SK-N-SH (cell line): ENCODE measurements around the gene CNIH2.

Experiments used
- EP300 ChIP-seq, 2 experiments: IDR thresholded peaks; 2 replicates each; pipeline versions ENCODE4 v1.4.0 to v1.6.1; 2012; ENCODE audit warnings: borderline replicate concordance in 1 of 2, low read depth in 1 of 2, low read length in 1 of 2
- EZH2phosphoT487 ChIP-seq: fragments of 200-600 bp; sonication (generic); IDR thresholded peaks from 2 replicates; pipeline ENCODE4 v1.6.1; 2017; ENCODE audit warnings: low read depth, mixed run types, mild to moderate bottlenecking, antibody characterized with exemption, moderate library complexity, borderline replicate concordance
- NRF1 ChIP-seq: IDR thresholded peaks from 2 replicates; pipeline ENCODE4 v1.6.1; 2012; ENCODE audit warnings: low read depth, mild to moderate bottlenecking, low read length
- RAD21 ChIP-seq: IDR thresholded peaks from 2 replicates; pipeline ENCODE4 v1.6.1; 2012; ENCODE audit warnings: mild to moderate bottlenecking, low read length
- TAF1 ChIP-seq: IDR thresholded peaks from 2 replicates; pipeline ENCODE4 v1.6.1; 2012; ENCODE audit warnings: low read depth, mild to moderate bottlenecking, low read length, moderate library complexity, borderline replicate concordance
- TF ChIP-seq, protein P1 (sequence below): fragments of 150-350 bp; IDR thresholded peaks from 2 replicates; pipeline ENCODE4 v1.6.1; 2016; ENCODE audit warnings: mild to moderate bottlenecking, low read depth, low read length
- TF ChIP-seq, protein P2 (sequence below): fragments of 200-600 bp; sonication (generic); IDR thresholded peaks from 2 replicates; pipeline ENCODE4 v1.6.1; 2017; ENCODE audit warnings: antibody characterized with exemption, mild to moderate bottlenecking, moderate library complexity
- TF ChIP-seq, protein P3 (sequence below): IDR thresholded peaks from 2 replicates; pipeline ENCODE4 v1.4.0; 2012; ENCODE audit warnings: low read depth

DNA sequence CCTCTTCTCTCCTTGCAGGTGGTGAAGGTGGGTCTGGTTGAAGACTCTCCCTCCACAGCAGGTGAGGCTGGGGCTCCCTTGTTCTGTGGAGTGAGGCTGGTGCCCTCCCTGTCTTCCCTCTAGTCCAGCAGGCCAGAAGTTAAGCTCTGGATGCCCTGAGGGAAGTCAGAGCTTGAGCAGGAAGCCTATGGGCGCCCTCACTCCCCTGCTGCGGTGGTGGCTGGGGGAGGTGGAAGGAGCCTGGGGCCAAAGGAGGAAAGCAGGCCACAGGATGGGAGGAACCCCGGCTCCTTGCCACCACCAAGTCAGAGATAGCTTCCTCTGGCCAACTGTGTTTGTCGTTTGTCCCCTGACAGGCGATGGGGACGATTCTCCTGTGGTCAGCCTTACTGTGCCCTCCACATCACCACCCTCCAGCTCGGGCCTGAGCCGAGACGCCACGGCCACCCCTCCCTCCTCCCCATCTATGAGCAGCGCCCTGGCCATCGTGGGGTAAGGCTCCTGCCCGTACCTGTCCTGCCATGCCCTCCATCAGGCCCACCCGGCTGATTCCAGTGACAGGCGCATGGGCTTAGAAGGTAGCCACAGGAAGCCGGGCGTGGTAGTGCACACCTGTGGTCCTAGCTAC lies 39.1 kb upstream of the CNIH2 start:
- TF ChIP-seq, protein P1, sequence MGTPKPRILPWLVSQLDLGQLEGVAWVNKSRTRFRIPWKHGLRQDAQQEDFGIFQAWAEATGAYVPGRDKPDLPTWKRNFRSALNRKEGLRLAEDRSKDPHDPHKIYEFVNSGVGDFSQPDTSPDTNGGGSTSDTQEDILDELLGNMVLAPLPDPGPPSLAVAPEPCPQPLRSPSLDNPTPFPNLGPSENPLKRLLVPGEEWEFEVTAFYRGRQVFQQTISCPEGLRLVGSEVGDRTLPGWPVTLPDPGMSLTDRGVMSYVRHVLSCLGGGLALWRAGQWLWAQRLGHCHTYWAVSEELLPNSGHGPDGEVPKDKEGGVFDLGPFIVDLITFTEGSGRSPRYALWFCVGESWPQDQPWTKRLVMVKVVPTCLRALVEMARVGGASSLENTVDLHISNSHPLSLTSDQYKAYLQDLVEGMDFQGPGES: no peak
- TF ChIP-seq, protein P2, sequence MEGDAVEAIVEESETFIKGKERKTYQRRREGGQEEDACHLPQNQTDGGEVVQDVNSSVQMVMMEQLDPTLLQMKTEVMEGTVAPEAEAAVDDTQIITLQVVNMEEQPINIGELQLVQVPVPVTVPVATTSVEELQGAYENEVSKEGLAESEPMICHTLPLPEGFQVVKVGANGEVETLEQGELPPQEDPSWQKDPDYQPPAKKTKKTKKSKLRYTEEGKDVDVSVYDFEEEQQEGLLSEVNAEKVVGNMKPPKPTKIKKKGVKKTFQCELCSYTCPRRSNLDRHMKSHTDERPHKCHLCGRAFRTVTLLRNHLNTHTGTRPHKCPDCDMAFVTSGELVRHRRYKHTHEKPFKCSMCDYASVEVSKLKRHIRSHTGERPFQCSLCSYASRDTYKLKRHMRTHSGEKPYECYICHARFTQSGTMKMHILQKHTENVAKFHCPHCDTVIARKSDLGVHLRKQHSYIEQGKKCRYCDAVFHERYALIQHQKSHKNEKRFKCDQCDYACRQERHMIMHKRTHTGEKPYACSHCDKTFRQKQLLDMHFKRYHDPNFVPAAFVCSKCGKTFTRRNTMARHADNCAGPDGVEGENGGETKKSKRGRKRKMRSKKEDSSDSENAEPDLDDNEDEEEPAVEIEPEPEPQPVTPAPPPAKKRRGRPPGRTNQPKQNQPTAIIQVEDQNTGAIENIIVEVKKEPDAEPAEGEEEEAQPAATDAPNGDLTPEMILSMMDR: no peak
- TF ChIP-seq, protein P3, sequence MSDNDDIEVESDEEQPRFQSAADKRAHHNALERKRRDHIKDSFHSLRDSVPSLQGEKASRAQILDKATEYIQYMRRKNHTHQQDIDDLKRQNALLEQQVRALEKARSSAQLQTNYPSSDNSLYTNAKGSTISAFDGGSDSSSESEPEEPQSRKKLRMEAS: no peak
- TF ChIP-seq EP300 (IDR thresholded peaks at IDR 0.05; ENCODE audit: borderline replicate concordance in 1 of 2, low read depth in 1 of 2, low read length in 1 of 2) (no peak), TAF1 (no peak), NRF1 (no peak), EZH2phosphoT487 (no peak), RAD21 (no peak)
